Smooth muscle cell (in vitro differentiated cells): ENCODE results near the gene CST7. TPM values are rescaled to one million over a fixed set of nuclear protein-coding genes. Genes with fewer than 3 reads are reported as not detected.

Experiments used
- DNase-seq: peaks from one replicate; lab custom pipeline; 2025; ENCODE audit not compliant: unreplicated experiment; lab: John Stamatoyannopoulos, UW
- H2AFZ ChIP-seq: fragments of 200-600 bp; sonication (generic); 2 replicates; pipeline ENCODE4 v1.6.0; 2016; ENCODE audit warnings: antibody characterized with exemption, low read depth, mild to moderate bottlenecking
- H3F3A ChIP-seq: fragments of 200-600 bp; sonication (generic); 2 replicates; pipeline ENCODE4 v1.6.0; 2017; ENCODE audit warnings: antibody characterized with exemption, low read depth
- H3K27ac ChIP-seq: fragments of 200-600 bp; sonication (generic); 2 replicates; pipeline ENCODE4 v1.5.1; 2016; ENCODE audit warnings: low read depth, mild to moderate bottlenecking
- H3K27me3 ChIP-seq: fragments of 200-600 bp; sonication (generic); 2 replicates; pipeline ENCODE4 v1.6.1; 2016; ENCODE audit warnings: low read depth, mild to moderate bottlenecking
- H3K36me3 ChIP-seq: fragments of 200-600 bp; sonication (generic); 2 replicates; pipeline ENCODE4 v1.5.1; 2016; ENCODE audit warnings: low read depth
- H3K4me1 ChIP-seq: fragments of 200-600 bp; sonication (generic); 2 replicates; pipeline ENCODE4 v1.5.1; 2016; ENCODE audit warnings: low read depth
- H3K4me2 ChIP-seq: fragments of 200-600 bp; sonication (generic); 2 replicates; pipeline ENCODE4 v1.6.0; 2016; ENCODE audit warnings: mild to moderate bottlenecking
- H3K4me3 ChIP-seq: fragments of 200-600 bp; sonication (generic); 2 replicates; pipeline ENCODE4 v1.5.1; 2016; ENCODE audit warnings: mild to moderate bottlenecking
- H3K79me2 ChIP-seq: fragments of 200-600 bp; sonication (generic); 2 replicates; pipeline ENCODE4 v1.6.0; 2016; ENCODE audit warnings: low read depth, mild to moderate bottlenecking
- H3K9ac ChIP-seq: fragments of 200-600 bp; sonication (generic); 2 replicates; pipeline ENCODE4 v1.6.0; 2016; ENCODE audit warnings: low read depth
- H3K9me3 ChIP-seq: fragments of 200-600 bp; sonication (generic); replicated peaks from 2 replicates; pipeline ENCODE4 v1.5.1; 2016; ENCODE audit warnings: low read depth
- H4K20me1 ChIP-seq: fragments of 200-600 bp; sonication (generic); 2 replicates; pipeline ENCODE4 v1.6.0; 2016; ENCODE audit warnings: low read depth
- CTCF ChIP-seq: fragments of 200-600 bp; sonication (generic); IDR thresholded peaks from 2 replicates; pipeline ENCODE4 v1.5.1; 2017; ENCODE audit warnings: borderline replicate concordance, mild to moderate bottlenecking, antibody characterized with exemption; ENCODE audit not compliant: insufficient read depth, poor library complexity, severe bottlenecking
- WGBS: methylation state at CpG from one replicate; pipeline ENCODE4 v1.1.7; 2016; ENCODE audit warnings: low lambda C conversion rate; 5-methylcytosine and 5-hydroxymethylcytosine counted together
- polyA plus RNA-seq: library from polyadenylated mRNA; unstranded; fragments of >200 nt; fragmentation: Nextera tagmentation; extraction: Ambion mirVana; gene quantifications from 2 replicates; pipeline ENCODE4 v1.2.1, GENCODE V29; 2016
- total RNA-seq: library from RNA; depleted of rRNA; stranded (reverse); fragments of >200 nt; gene quantifications from 2 replicates; pipeline ENCODE4 v1.2.3, GENCODE V29; 2014

CST7 gene
- total and polyA plus RNA-seq, 2 experiments from 2014 or later = 1.8 TPM; not detected in 1

DNA sequence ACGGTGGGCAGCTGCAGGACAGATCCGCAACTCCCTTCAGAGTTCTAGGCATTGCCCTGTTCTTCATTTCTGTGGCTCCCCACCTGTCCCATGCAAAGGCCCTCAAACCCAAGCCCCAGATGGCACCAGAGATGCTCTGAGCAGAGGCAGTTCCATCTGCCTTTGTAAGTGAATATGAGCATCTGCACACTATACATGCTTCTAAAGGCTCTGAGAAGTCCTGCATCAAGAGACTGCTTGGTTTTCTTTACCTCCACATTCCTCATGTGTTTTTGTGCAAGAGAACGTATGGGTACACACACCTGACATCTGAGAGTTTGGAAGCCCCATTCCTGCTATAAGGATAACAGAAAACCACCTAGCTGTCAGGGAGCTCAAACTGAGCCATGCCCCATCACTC, 14.4 kb upstream of the CST7 start:
- no peaks in the 10 kb centered on the region for H4K20me1 ChIP-seq
- WGBS = 83% methylated on average over 3 of the region's 3 CpGs
- TF ChIP-seq CTCF = no peak
- no peak for DNase-seq
- no peaks in the 10 kb centered on the region for H3F3A ChIP-seq
- H3K4me1 ChIP-seq = no peaks in the 10 kb centered on the region
- H3K4me3 ChIP-seq = no peak overlapping the region
- H3K27me3 ChIP-seq = no peaks in the 10 kb centered on the region
- H3K79me2 ChIP-seq = no peaks in the 10 kb centered on the region
- H2AFZ ChIP-seq = no peak overlapping the region
- H3K9me3 ChIP-seq = no peaks in the 10 kb centered on the region
- H3K4me2 ChIP-seq = no peak overlapping the region
- no peaks in the 10 kb centered on the region for H3K36me3 ChIP-seq
- no peak overlapping the region for H3K9ac ChIP-seq
- no peak overlapping the region for H3K27ac ChIP-seq

GRCh38 chr20:24935140-24935539, 13.9 kb upstream of the CST7 start:
- TF ChIP-seq CTCF = no peak
- Histone ChIP-seq H3K4me2 (no peak overlapping the region), H3K27me3 (no peaks in the 10 kb centered on the region), H3K9ac (no peak overlapping the region), H3K79me2 (no peaks in the 10 kb centered on the region), H3K27ac (no peak overlapping the region), H3K4me3 (no peak overlapping the region), H2AFZ (no peak overlapping the region), H3K36me3 (no peaks in the 10 kb centered on the region), H3K4me1 (no peaks in the 10 kb centered on the region), H3F3A (no peaks in the 10 kb centered on the region), H3K9me3 (no peaks in the 10 kb centered on the region), H4K20me1 (no peaks in the 10 kb centered on the region)
- no peak for DNase-seq
- 95% methylated on average over 3 of the region's 3 CpGs for WGBS

DNA sequence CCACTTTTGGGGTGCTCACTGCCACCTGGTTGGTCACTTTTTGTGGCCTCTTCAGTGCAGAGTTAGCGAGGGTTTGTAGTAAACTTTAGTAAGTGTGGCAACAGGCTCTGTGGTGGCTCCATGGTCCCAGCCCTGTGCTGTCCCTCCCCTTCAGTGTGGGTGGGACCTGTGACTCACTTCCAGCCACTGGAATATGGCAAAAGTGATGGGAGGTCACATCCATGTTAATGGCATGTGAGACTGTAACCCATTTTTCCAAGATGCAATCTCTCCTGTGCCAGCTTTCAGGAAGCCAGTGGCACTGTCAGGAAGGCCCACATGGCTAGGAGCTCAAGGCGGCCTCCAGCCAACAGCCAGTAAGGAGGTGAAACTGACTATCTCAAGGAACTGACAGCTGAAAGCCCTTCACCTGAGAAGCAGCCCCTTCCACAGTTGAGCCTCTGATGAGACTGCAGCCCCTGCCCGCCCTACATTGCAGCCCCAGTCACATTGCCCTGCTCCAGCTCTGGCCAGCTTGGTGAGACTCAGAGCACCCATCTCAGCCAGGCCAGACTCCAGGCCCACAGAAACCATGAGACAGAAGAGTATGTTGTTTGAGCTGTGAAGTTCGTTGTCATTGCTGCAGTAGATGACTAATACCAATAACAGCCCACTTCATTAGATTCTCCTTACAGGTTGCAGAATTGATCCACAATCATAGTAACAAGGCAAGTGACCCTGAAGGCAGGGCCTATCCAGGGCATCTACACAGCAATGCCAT, 13.1 kb upstream of the CST7 start:
- Histone ChIP-seq H3K27me3 (no peaks in the 10 kb centered on the region), H2AFZ (no peak overlapping the region), H3K9me3 (no peaks in the 10 kb centered on the region), H3K4me1 (no peaks in the 10 kb centered on the region), H3K9ac (no peak overlapping the region), H3K4me3 (no peak overlapping the region), H4K20me1 (no peaks in the 10 kb centered on the region), H3F3A (no peaks in the 10 kb centered on the region), H3K27ac (no peak overlapping the region), H3K36me3 (no peaks in the 10 kb centered on the region), H3K4me2 (no peak overlapping the region), H3K79me2 (no peaks in the 10 kb centered on the region)
- 91% methylated on average over 4 of the region's 4 CpGs for WGBS
- no peak for TF ChIP-seq CTCF
- DNase-seq = no peak
